ENCODE measurements around the gene SLC11A2. TPM values are rescaled to one million over a fixed set of nuclear protein-coding genes. Genes with fewer than 3 reads are reported as not detected.

The SLC11A2 gene
- total and polyA plus RNA-seq, 9 of the 15 experiments (the other 6 are each of a cell fraction or from before 2014, with no cell fraction given): 21.1 to 54.0 (median 32.9) TPM

GRCh38 chr12:51067771-51068170 lies 41.6 kb upstream of the SLC11A2 start:
- intact Hi-C loops (cut with micrococcal nuclease): no loop called here
- Histone ChIP-seq H2AFZ (ENCODE audit: low read depth, low read length) (no peak overlapping the region), H3K4me3 (no peak overlapping the region), H3K36me3 (ENCODE audit: control insufficient read depth, insufficient read depth, low read length) (peaks cover 57% of the 10 kb centered on the region), H3K27ac (ENCODE audit: extremely low read depth, low read depth, low read length) (no peak overlapping the region), H3K9me1 (ENCODE audit: control insufficient read depth, insufficient read depth, low read length) (no peaks in the 10 kb centered on the region), H3K4me1 (replicated peaks in 1 of 2; ENCODE audit: control insufficient read depth in 2 of 2, insufficient read depth in 2 of 2, low read length in 2 of 2) (peaks cover 7 to 14% of the 10 kb centered on the region in 2 experiments; a peak in 3 of 5 replicates), H3K79me2 (ENCODE audit: control insufficient read depth, insufficient read depth, low read length) (no peaks in the 10 kb centered on the region), H3K27me3 (ENCODE audit: control insufficient read depth in 2 of 2, insufficient read depth in 2 of 2, low read length in 2 of 2) (no peaks in the 10 kb centered on the region), H3K4me2 (ENCODE audit: insufficient read depth, low read length) (no peak overlapping the region), H3K9me3 (replicated peaks; ENCODE audit: control insufficient read depth, insufficient read depth, low read depth, low read length) (no peaks in the 10 kb centered on the region), H4K20me1 (replicated peaks; ENCODE audit: control insufficient read depth, insufficient read depth, low read length) (no peaks in the 10 kb centered on the region; the same call in 1 of the 2 replicates), H3K9ac (ENCODE audit: insufficient read depth in 1 of 2, low read depth in 2 of 2, low read length in 2 of 2) (peak overlapping the region in 1 of 2 experiments; percentile 65; a peak in 2 of 4 replicates)
- 41% methylated on average over 7 of the region's 7 CpGs for WGBS (ENCODE audit: insufficient coverage, low coverage, missing lambda C conversion rate)
- DNase-seq (ENCODE audit: extremely low read depth in 1 of 4, low spot score in 3 of 4) (peak in 1 of 4 experiments; percentile 59), FAIRE-seq (peak; percentile 62), ATAC-seq (peak; percentile 41; the same call in 2 of the 3 replicates)
- in situ Hi-C loops (cut with MboI): no loop called here
- CTCF ChIA-PET (ENCODE audit: low intra/inter-chr PET ratio): no interaction called here
- POLR2A ChIA-PET: interaction anchor here (0.6 to 4.1 kb wide), 3 partner anchors 15 to 282 kb away, joined by 3 to 25 read pairs (median 3); partner anchors contain the start of genes CSRNP2 and LETMD1
- BruUV-seq (replicated peaks): no TSS peak
- TF ChIP-seq ETV6 (IDR thresholded peaks at IDR 0.05; ENCODE audit: borderline replicate concordance in 1 of 2, low read depth in 2 of 2, low read length in 1 of 2) (no peak), ETV6 (CRISPR knock-in tag; IDR thresholded peaks at IDR 0.05; ENCODE audit: borderline replicate concordance) (no peak), ZBTB33 (CRISPR knock-in tag; IDR thresholded peaks at IDR 0.05) (0 out of 2 replicates have a peak, but pooled peaks have one; percentile 12), ZFP30 (CRISPR knock-in tag; IDR thresholded peaks at IDR 0.05; ENCODE audit: borderline replicate concordance) (no peak), TRIM25 (IDR thresholded peaks at IDR 0.05; ENCODE audit: borderline replicate concordance) (no peak), E2F6 (IDR thresholded peaks at IDR 0.05; ENCODE audit: borderline replicate concordance in 1 of 2, extremely low read depth in 1 of 2, insufficient read depth in 1 of 2, insufficient read length in 1 of 2, low read depth in 1 of 2, low read length in 1 of 2, poor library complexity in 1 of 2, severe bottlenecking in 1 of 2) (no peak), CCNT2 (IDR thresholded peaks at IDR 0.05; ENCODE audit: borderline replicate concordance, extremely low read depth, insufficient read length, low read depth, low read length) (no peak), NFIC (IDR thresholded peaks at IDR 0.05) (peak; percentile 83)
